ENCODE results near the gene PPM1H.

DNA sequence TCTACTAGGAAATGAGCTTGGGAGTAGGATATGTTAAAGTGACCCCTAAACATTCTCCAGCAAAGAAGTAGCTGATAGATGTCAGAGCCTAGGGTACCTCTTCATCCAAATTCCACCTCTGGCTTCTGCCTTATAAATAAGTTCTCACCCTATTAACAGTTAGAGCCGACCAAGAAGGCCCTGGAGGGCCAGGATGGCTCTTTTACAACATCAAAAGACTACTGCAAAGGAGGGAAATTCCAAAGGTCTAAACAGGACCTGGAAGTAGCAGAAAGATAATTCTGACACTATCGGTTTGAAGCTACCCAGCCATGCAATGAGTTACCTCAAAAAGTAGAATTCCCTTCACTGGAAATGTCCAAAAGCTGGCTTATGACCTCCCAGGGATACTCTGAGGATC lies 90.0 kb downstream of the PPM1H start:
- TF ChIP-seq, protein P1, sequence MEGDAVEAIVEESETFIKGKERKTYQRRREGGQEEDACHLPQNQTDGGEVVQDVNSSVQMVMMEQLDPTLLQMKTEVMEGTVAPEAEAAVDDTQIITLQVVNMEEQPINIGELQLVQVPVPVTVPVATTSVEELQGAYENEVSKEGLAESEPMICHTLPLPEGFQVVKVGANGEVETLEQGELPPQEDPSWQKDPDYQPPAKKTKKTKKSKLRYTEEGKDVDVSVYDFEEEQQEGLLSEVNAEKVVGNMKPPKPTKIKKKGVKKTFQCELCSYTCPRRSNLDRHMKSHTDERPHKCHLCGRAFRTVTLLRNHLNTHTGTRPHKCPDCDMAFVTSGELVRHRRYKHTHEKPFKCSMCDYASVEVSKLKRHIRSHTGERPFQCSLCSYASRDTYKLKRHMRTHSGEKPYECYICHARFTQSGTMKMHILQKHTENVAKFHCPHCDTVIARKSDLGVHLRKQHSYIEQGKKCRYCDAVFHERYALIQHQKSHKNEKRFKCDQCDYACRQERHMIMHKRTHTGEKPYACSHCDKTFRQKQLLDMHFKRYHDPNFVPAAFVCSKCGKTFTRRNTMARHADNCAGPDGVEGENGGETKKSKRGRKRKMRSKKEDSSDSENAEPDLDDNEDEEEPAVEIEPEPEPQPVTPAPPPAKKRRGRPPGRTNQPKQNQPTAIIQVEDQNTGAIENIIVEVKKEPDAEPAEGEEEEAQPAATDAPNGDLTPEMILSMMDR (IDR thresholded peaks at IDR 0.05): no peak
- TF ChIP-seq POLR2AphosphoS5 (IDR thresholded peaks at IDR 0.05; ENCODE audit: insufficient read depth in 1 of 2, low read depth in 1 of 2) (no peak), POLR2A (IDR thresholded peaks at IDR 0.05) (no peak)

Measured in vagina (tissue), 2 donors.